Measurements from ENCODE around the gene RYR3. TPM values are rescaled to one million over a fixed set of nuclear protein-coding genes. Genes with fewer than 3 reads are reported as not detected.

RYR3 gene
- total and polyA plus RNA-seq, 10 of the 15 experiments (the other 5 are each of a cell fraction or from before 2014, with no cell fraction given), result under 0.01 to 0.44 (median 0.16) TPM; not detected in 5

GRCh38 chr15:33866101-33866737, 555.5 kb downstream of the RYR3 start:
- SMC1A ChIA-PET (ENCODE audit: uncharacterized antibody, unreplicated experiment), result no interaction called here
- no peak for DNase-seq (ENCODE audit: low read depth, low spot score)
- Histone ChIP-seq H4K20me1 (ENCODE audit: control insufficient read depth, insufficient read depth) (no peaks in the 10 kb centered on the region), H2AFZ (ENCODE audit: control insufficient read depth, low read depth, low read length) (no peak overlapping the region), H3K4me1 (ENCODE audit: control insufficient read depth, insufficient read depth, low read length) (no peaks in the 10 kb centered on the region), H3K4me2 (ENCODE audit: control insufficient read depth, insufficient read depth) (no peak overlapping the region), H3K79me2 (ENCODE audit: control insufficient read depth, insufficient read depth, low read length) (no peaks in the 10 kb centered on the region), H3K27ac (ENCODE audit: control insufficient read depth, insufficient read depth) (no peak overlapping the region), H3K36me3 (ENCODE audit: control insufficient read depth in 2 of 2, insufficient read depth in 2 of 2, low read length in 1 of 2) (peaks cover 2 to 3% of the 10 kb centered on the region in 2 experiments), H3K4me3 (no peak overlapping the region), H3K27me3 (replicated peaks in 1 of 2; ENCODE audit: control insufficient read depth in 2 of 2, insufficient read depth in 2 of 2, low read length in 1 of 2) (no peaks in the 10 kb centered on the region), H3K9me3 (replicated peaks; ENCODE audit: control insufficient read depth, insufficient read depth, low read length) (no peaks in the 10 kb centered on the region), H3K9ac (ENCODE audit: control insufficient read depth, insufficient read depth, low read length) (no peak overlapping the region)
- POLR2A ChIA-PET, result no interaction called here
- FAIRE-seq, result no peak
- in situ Hi-C loops (cut with MboI), result no loop called here
- WGBS (ENCODE audit: insufficient coverage, insufficient replicate concordance, low lambda C conversion rate, missing lambda C conversion rate), result 76% methylated on average over 3 of the region's 3 CpGs
- RAD21 ChIA-PET (ENCODE audit: unreplicated experiment), result no interaction called here
- no TSS peak for BruUV-seq (replicated peaks)
- intact Hi-C loops (cut with micrococcal nuclease; ENCODE audit: unreplicated experiment), result no loop called here
- no peak for ATAC-seq
- CTCF ChIA-PET, result interaction anchor here (0.6 kb wide), 1 partner anchor 25 kb away, joined by 3 read pairs; no protein-coding TSS in a partner anchor
- TF ChIP-seq WRNIP1 (IDR thresholded peaks at IDR 0.05; ENCODE audit: borderline replicate concordance, low read depth, low read length) (no peak), ZNF274 (IDR thresholded peaks at IDR 0.05; ENCODE audit: insufficient read depth, insufficient read length) (no peak), RFX5 (IDR thresholded peaks at IDR 0.05; ENCODE audit: low read depth, low read length) (no peak)

GRCh38 chr15:33871980-33872379, 561.2 kb downstream of the RYR3 start:
- in situ Hi-C loops (cut with MboI) (no loop called here), intact Hi-C loops (cut with micrococcal nuclease; ENCODE audit: unreplicated experiment) (no loop called here)
- Histone ChIP-seq H3K9ac (ENCODE audit: control insufficient read depth, insufficient read depth, low read length) (no peak overlapping the region), H3K79me2 (ENCODE audit: control insufficient read depth, insufficient read depth, low read length) (no peaks in the 10 kb centered on the region), H3K27me3 (replicated peaks in 1 of 2; ENCODE audit: control insufficient read depth in 2 of 2, insufficient read depth in 2 of 2, low read length in 1 of 2) (no peaks in the 10 kb centered on the region), H3K27ac (ENCODE audit: control insufficient read depth, insufficient read depth) (no peak overlapping the region), H3K4me1 (ENCODE audit: control insufficient read depth, insufficient read depth, low read length) (no peaks in the 10 kb centered on the region), H4K20me1 (ENCODE audit: control insufficient read depth, insufficient read depth) (no peaks in the 10 kb centered on the region), H3K4me3 (no peak overlapping the region), H2AFZ (ENCODE audit: control insufficient read depth, low read depth, low read length) (no peak overlapping the region), H3K36me3 (ENCODE audit: control insufficient read depth in 2 of 2, insufficient read depth in 2 of 2, low read length in 1 of 2) (no peaks in the 10 kb centered on the region; a peak in 1 of 4 replicates), H3K4me2 (ENCODE audit: control insufficient read depth, insufficient read depth) (no peak overlapping the region), H3K9me3 (replicated peaks; ENCODE audit: control insufficient read depth, insufficient read depth, low read length) (no peaks in the 10 kb centered on the region)
- FAIRE-seq (no peak), DNase-seq (ENCODE audit: low read depth, low spot score) (no peak), ATAC-seq (no peak)
- SMC1A ChIA-PET (ENCODE audit: uncharacterized antibody, unreplicated experiment), result no interaction called here
- 44% methylated on average over 2 of the region's 2 CpGs for WGBS (ENCODE audit: insufficient coverage, insufficient replicate concordance, low lambda C conversion rate, missing lambda C conversion rate)
- POLR2A ChIA-PET, result interaction anchor here (0.7 kb wide), 1 partner anchor 415 kb away, joined by 3 read pairs; no protein-coding TSS in a partner anchor
- no TSS peak for BruUV-seq (replicated peaks)
- CTCF ChIA-PET, result interaction anchor here (0.6 kb wide), 1 partner anchor 1121 kb away, joined by 4 read pairs; no protein-coding TSS in a partner anchor
- RAD21 ChIA-PET (ENCODE audit: unreplicated experiment), result no interaction called here
- TF ChIP-seq BCLAF1 (IDR thresholded peaks at IDR 0.05) (no peak), MEF2B (IDR thresholded peaks at IDR 0.05; ENCODE audit: partially characterized antibody, poor library complexity, severe bottlenecking) (no peak), ZBTB40 (IDR thresholded peaks at IDR 0.05; ENCODE audit: borderline replicate concordance) (no peak)
